GM12874 (cell line): ENCODE measurements around the gene ABI3BP.

Source experiments
- TF ChIP-seq, protein P1 (sequence below): IDR thresholded peaks from 2 replicates; pipeline ENCODE4 v1.5.1; 2011; ENCODE audit warnings: low read depth, mild to moderate bottlenecking, control low read depth, low read length, moderate library complexity; ENCODE audit not compliant: insufficient read depth

ABI3BP gene

DNA sequence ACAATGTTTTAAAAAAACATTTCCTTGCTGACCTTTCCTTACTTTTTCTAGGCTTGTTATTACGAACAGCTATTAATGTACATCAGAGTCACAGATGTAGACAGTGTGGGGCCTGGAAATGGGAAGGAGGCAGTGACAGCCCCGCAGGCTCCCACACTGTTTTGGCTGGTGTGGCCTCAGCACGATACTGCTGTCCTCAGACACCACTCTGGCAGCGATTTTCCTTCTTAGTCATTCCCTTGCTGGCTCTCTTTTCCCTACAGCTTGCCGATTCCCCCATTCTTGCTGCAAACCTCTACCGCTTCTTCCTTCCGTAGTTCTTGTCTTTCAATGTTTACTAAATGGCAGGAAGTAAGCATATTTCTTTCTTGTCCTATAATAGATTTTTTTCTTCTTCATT, 113.1 kb downstream of the ABI3BP start:
- TF ChIP-seq, protein P1, sequence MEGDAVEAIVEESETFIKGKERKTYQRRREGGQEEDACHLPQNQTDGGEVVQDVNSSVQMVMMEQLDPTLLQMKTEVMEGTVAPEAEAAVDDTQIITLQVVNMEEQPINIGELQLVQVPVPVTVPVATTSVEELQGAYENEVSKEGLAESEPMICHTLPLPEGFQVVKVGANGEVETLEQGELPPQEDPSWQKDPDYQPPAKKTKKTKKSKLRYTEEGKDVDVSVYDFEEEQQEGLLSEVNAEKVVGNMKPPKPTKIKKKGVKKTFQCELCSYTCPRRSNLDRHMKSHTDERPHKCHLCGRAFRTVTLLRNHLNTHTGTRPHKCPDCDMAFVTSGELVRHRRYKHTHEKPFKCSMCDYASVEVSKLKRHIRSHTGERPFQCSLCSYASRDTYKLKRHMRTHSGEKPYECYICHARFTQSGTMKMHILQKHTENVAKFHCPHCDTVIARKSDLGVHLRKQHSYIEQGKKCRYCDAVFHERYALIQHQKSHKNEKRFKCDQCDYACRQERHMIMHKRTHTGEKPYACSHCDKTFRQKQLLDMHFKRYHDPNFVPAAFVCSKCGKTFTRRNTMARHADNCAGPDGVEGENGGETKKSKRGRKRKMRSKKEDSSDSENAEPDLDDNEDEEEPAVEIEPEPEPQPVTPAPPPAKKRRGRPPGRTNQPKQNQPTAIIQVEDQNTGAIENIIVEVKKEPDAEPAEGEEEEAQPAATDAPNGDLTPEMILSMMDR = no peak

DNA sequence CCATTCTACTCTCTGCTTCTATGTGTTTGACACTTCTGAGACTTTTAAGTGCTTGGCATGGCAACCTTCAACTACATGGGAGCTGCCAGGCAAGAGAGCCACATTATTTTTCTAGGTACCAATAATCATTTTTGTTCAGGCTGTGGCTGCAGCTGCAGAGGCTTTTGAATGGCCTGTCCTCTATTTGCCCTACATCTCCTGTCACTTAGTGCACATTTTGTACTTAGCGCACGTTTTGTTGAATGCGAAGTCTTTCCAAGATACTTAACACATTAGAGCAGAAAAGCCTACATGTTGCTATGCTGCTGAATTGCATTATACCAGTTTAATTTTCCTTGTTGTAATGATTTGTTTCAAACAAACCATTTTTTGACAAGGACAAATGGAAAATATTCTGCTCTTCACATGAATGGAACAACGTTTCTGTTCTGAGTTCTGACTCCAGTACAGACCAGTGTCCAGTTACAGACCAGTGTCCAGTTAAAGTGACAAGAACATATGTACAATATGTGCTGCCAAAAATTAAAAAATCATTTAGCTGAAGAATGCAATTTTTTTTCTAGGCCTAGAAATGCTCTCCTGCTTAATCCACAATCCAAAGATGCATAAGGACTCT, 113.9 kb downstream of the ABI3BP start:
- TF ChIP-seq, protein P1 = no peak

- TF ChIP-seq, protein P1 = no peak
These were observed 115.9 kb downstream of the ABI3BP start for GRCh38 chr3:100877286-100877685.

GRCh38 chr3:100875239-100875638, 118.0 kb downstream of the ABI3BP start:
- TF ChIP-seq, protein P1 = no peak

- TF ChIP-seq, protein P1 = no peak
These were observed 119.6 kb downstream of the ABI3BP start for GRCh38 chr3:100873611-100874010.

DNA sequence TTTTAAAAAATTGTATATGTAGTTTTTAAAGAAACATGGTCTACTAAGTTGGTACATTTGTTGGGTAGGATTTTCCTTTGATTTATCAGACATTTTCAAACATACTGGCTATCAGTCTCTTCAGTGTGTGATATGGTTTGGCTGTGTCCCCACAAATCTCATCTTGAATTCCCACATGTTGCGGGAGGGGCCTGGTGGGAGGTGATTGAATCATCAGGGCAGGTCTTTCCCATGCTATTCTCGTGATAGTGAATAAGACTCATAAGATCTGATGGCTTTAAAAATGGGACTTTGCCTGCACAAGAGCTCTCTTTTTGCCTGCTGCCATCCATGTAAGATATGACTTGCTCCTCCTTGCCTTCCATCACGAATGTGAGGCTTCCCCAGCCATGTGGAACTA, 121.9 kb downstream of the ABI3BP start:
- TF ChIP-seq, protein P1 = no peak

DNA sequence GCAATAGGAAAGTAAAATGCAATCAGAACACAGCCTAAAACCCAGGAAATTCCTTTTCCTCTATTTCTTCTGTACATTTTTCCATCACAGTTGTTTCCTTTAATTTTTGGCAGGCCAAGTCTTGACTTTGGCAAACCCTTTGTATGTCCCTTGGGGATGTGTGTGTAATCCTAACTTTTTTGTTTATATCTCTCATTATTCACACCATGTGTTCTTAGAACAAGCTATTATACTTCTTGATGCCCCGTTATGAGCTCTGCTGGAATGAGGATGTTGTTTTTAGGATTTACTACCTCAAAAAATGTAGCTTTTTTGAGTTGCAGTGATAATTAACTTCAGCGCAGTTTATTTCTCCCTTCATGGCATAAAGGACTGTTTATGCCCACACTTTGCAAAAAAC, 123.4 kb downstream of the ABI3BP start:
- TF ChIP-seq, protein P1 = no peak
